Left forelimb (tissue), 1 donor: ENCODE data around the gene ARHGAP15.
A peak's percentile ranks its signal among the peaks of the same experiment; 100 is the strongest.

Experiments
- DNase-seq: peaks from one replicate; pipeline ENCODE4 v3.0.0-alpha.2; 2018; ENCODE audit warnings: low spot score

Gene ARHGAP15

GRCh38 chr2:143453981-143454511 lies 324.8 kb downstream of the ARHGAP15 start:
- DNase-seq = no peak

GRCh38 chr2:143455317-143455716 lies 326.1 kb downstream of the ARHGAP15 start:
- DNase-seq = no peak

GRCh38 chr2:143458258-143459190 lies 329.3 kb downstream of the ARHGAP15 start:
- DNase-seq = no peak

- DNase-seq = no peak
Observed at GRCh38 chr2:143460382-143460781, 331.2 kb downstream of the ARHGAP15 start.

GRCh38 chr2:143463719-143464118 lies 334.5 kb downstream of the ARHGAP15 start:
- DNase-seq = no peak

GRCh38 chr2:143466391-143466790 lies 337.2 kb downstream of the ARHGAP15 start:
- no peak for DNase-seq

GRCh38 chr2:143467011-143467410 lies 337.8 kb downstream of the ARHGAP15 start:
- DNase-seq = no peak

- no peak for DNase-seq
Observed at GRCh38 chr2:143468341-143468888, 339.2 kb downstream of the ARHGAP15 start.

- DNase-seq = no peak
Observed at GRCh38 chr2:143469323-143469722, 340.1 kb downstream of the ARHGAP15 start.

- no peak for DNase-seq
Observed at GRCh38 chr2:143471550-143471949, 342.3 kb downstream of the ARHGAP15 start.

GRCh38 chr2:143473216-143473615 lies 344.0 kb downstream of the ARHGAP15 start:
- no peak for DNase-seq

GRCh38 chr2:143473820-143474219 lies 344.6 kb downstream of the ARHGAP15 start:
- DNase-seq = no peak

- no peak for DNase-seq
Observed at GRCh38 chr2:143474586-143474985, 345.4 kb downstream of the ARHGAP15 start.

- peak; percentile 68 for DNase-seq
Observed at GRCh38 chr2:143475041-143475776, 346.0 kb downstream of the ARHGAP15 start.

- DNase-seq = no peak
Observed at GRCh38 chr2:143476336-143477087, 347.3 kb downstream of the ARHGAP15 start.

GRCh38 chr2:143477714-143478443 lies 348.7 kb downstream of the ARHGAP15 start:
- DNase-seq = no peak

GRCh38 chr2:143480086-143480485 lies 350.9 kb downstream of the ARHGAP15 start:
- no peak for DNase-seq

- no peak for DNase-seq
Observed at GRCh38 chr2:143480601-143481236, 351.5 kb downstream of the ARHGAP15 start.

GRCh38 chr2:143481237-143481623 lies 352.0 kb downstream of the ARHGAP15 start:
- no peak for DNase-seq

- DNase-seq = no peak
Observed at GRCh38 chr2:143481733-143482132, 352.5 kb downstream of the ARHGAP15 start.

- DNase-seq = no peak
Observed at GRCh38 chr2:143482316-143482715, 353.1 kb downstream of the ARHGAP15 start.
